CD4-positive, alpha-beta T cell treated with Interleukin-17A for 1 hour (primary cell): ENCODE measurements around the gene SMCO4.

ENCODE experiments used
- DNase-seq: peaks from one replicate; pipeline ENCODE4 v3.0.0-alpha.2; 2020

Gene SMCO4

GRCh38 chr11:93498641-93499040, 44.5 kb downstream of the SMCO4 start:
- no peak for DNase-seq

GRCh38 chr11:93498161-93498560, 45.0 kb downstream of the SMCO4 start:
- DNase-seq = no peak

GRCh38 chr11:93497596-93497995, 45.6 kb downstream of the SMCO4 start:
- no peak for DNase-seq

GRCh38 chr11:93494357-93494756, 48.8 kb downstream of the SMCO4 start:
- no peak for DNase-seq

GRCh38 chr11:93493252-93493897, 49.8 kb downstream of the SMCO4 start:
- no peak for DNase-seq

GRCh38 chr11:93492464-93493251, 50.5 kb downstream of the SMCO4 start:
- DNase-seq = no peak

GRCh38 chr11:93491973-93492372, 51.2 kb downstream of the SMCO4 start:
- DNase-seq = no peak

GRCh38 chr11:93490996-93491618, 52.1 kb downstream of the SMCO4 start:
- no peak for DNase-seq

GRCh38 chr11:93489841-93490240, 53.4 kb downstream of the SMCO4 start:
- DNase-seq = no peak

GRCh38 chr11:93487032-93487483, 56.1 kb downstream of the SMCO4 start:
- no peak for DNase-seq

GRCh38 chr11:93485983-93486382, 57.2 kb downstream of the SMCO4 start:
- no peak for DNase-seq

GRCh38 chr11:93484716-93485115, 58.5 kb downstream of the SMCO4 start:
- DNase-seq = no peak

GRCh38 chr11:93482556-93482955, 60.6 kb downstream of the SMCO4 start:
- no peak for DNase-seq

GRCh38 chr11:93481696-93482095, 61.5 kb downstream of the SMCO4 start:
- no peak for DNase-seq

GRCh38 chr11:93481279-93481678, 61.9 kb downstream of the SMCO4 start:
- DNase-seq = no peak

- no peak for DNase-seq
These were observed 62.4 kb downstream of the SMCO4 start for GRCh38 chr11:93480756-93481155.

- no peak for DNase-seq
These were observed 62.9 kb downstream of the SMCO4 start for GRCh38 chr11:93480256-93480655.

GRCh38 chr11:93478841-93479240, 64.3 kb downstream of the SMCO4 start:
- no peak for DNase-seq

- DNase-seq = no peak
These were observed 65.4 kb downstream of the SMCO4 start for GRCh38 chr11:93477684-93478234.

GRCh38 chr11:93476796-93477195, 66.4 kb downstream of the SMCO4 start:
- no peak for DNase-seq

- DNase-seq = no peak
These were observed 69.1 kb downstream of the SMCO4 start for GRCh38 chr11:93474123-93474522.

- no peak for DNase-seq
These were observed 74.9 kb downstream of the SMCO4 start for GRCh38 chr11:93468290-93468689.

- no peak for DNase-seq
These were observed 76.1 kb downstream of the SMCO4 start for GRCh38 chr11:93467054-93467453.
